Rectal smooth muscle tissue (tissue), 1 donor: ENCODE measurements around the gene ITPRIP.

Experiments
- H3K27ac ChIP-seq: one replicate; pipeline ENCODE4 v1.7.0; 2013; ENCODE audit warnings: low read depth, low read length, inconsistent platforms
- H3K27me3 ChIP-seq: one replicate; pipeline ENCODE4 v1.7.0; 2013; ENCODE audit warnings: low read length; ENCODE audit not compliant: control insufficient read depth, insufficient read depth
- H3K36me3 ChIP-seq: one replicate; pipeline ENCODE4 v1.7.0; 2013; ENCODE audit warnings: low read length; ENCODE audit not compliant: control insufficient read depth, insufficient read depth
- H3K4me1 ChIP-seq: one replicate; pipeline ENCODE4 v1.7.0; 2013; ENCODE audit warnings: low read length; ENCODE audit not compliant: control insufficient read depth, insufficient read depth
- H3K4me3 ChIP-seq: one replicate; pipeline ENCODE4 v1.7.0; 2013; ENCODE audit warnings: low read length
- H3K9ac ChIP-seq: one replicate; pipeline ENCODE4 v1.7.0; 2013; ENCODE audit warnings: low read length

Gene ITPRIP

DNA sequence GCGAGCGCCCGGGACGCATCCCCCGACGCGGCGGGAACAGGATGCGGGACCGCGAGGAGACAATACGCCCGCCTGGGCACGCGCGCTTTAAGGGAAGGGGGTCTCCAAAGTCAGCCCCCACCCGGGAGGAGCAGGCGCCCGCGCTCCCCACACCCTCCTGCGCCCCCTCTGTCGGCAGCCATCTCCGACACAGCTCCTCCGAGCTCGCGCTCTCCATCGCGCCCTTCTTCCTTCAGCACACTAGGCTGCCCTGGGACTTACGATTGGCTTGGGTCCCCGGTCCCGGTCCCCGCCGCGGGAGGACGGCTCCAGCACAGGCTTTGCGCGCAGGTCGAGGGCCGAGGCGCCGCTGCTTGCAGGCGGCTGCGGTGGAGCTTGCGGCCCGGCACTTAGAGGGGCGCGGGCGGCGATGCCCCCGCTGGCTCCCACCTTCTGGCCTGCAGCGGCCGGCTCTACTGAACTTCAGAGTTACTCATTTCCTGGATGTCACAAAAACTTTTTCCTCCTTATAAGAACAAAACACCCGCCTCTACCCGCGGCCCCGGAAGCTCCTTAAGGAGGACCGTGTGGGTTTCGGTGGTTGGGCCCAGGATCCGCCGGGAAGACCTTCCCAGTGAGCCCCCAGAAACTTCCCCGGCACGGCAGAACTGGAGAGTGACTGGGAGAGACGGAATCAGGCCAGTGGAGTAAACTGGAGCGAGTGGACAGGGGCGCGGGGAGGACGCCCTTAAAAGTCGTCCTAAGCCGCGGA, at the start of gene ITPRIP:
Gene ITPRIP, minus strand, starts transcription at position 481 of the 751 bp plus-strand sequence. CDS start 22,414 bp downstream, outside the sequence.
- Histone ChIP-seq H3K36me3 (no peaks in the 10 kb centered on the region), H3K4me3 (peak within 1 kb of the TSS; percentile 88), H3K27ac (peak within 1 kb of the TSS; percentile 95), H3K9ac (peak within 1 kb of the TSS; percentile 73), H3K27me3 (no peaks in the 10 kb centered on the region), H3K4me1 (peaks cover 34% of the 10 kb centered on the region)

- Histone ChIP-seq H3K4me3 (no peak overlapping the region), H3K36me3 (no peaks in the 10 kb centered on the region), H3K27ac (no peak overlapping the region), H3K4me1 (no peaks in the 10 kb centered on the region), H3K27me3 (no peaks in the 10 kb centered on the region), H3K9ac (no peak overlapping the region)
Observed at GRCh38 chr10:104387130-104387888, 49.0 kb upstream of the ITPRIP start.

GRCh38 chr10:104380336-104380735, 42.1 kb upstream of the ITPRIP start:
- Histone ChIP-seq H3K4me1 (no peaks in the 10 kb centered on the region), H3K36me3 (no peaks in the 10 kb centered on the region), H3K9ac (no peak overlapping the region), H3K4me3 (no peak overlapping the region), H3K27me3 (no peaks in the 10 kb centered on the region), H3K27ac (no peak overlapping the region)

DNA sequence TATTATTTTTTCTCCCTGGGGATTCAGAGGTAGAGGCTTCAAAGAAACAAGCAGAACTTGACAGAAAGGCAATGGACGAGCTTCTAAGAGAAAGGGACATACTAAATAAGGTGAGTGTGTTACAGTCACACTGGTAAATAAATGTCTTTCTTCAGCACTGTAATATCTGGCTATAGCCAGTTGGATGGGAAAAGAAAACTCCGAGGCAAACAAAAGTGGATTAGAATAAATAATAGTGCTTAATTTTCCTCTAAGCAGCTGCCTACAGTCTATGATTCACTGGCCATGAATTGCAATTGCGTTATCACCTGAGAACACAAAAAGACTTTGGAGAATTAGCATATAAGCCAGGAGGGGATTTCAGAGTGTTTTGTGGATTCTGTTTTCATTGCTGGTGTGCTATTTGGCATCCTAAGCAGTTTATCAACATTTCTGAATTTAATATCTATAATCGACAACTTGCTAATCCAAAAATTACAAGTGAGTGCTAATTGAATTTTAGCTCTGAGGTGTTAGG, 38.6 kb upstream of the ITPRIP start:
- H3K27ac ChIP-seq: no peak overlapping the region
- H3K4me1 ChIP-seq: no peaks in the 10 kb centered on the region
- no peak overlapping the region for H3K4me3 ChIP-seq
- no peak overlapping the region for H3K9ac ChIP-seq
- H3K36me3 ChIP-seq: no peaks in the 10 kb centered on the region
- H3K27me3 ChIP-seq: no peaks in the 10 kb centered on the region

- H3K27me3 ChIP-seq: no peaks in the 10 kb centered on the region
- no peaks in the 10 kb centered on the region for H3K36me3 ChIP-seq
- H3K4me3 ChIP-seq: no peak overlapping the region
- no peak overlapping the region for H3K27ac ChIP-seq
- H3K9ac ChIP-seq: no peak overlapping the region
- H3K4me1 ChIP-seq: no peaks in the 10 kb centered on the region
Observed at GRCh38 chr10:104374591-104374990, 36.3 kb upstream of the ITPRIP start.

- no peak overlapping the region for H3K27ac ChIP-seq
Observed at GRCh38 chr10:104371753-104372152, 33.5 kb upstream of the ITPRIP start.

GRCh38 chr10:104368381-104368780, 30.1 kb upstream of the ITPRIP start:
- no peak overlapping the region for H3K27ac ChIP-seq

More at GRCh38 chr10:104371753-104372152, 33.5 kb upstream of the ITPRIP start:
- H3K4me1 ChIP-seq: no peaks in the 10 kb centered on the region
- no peaks in the 10 kb centered on the region for H3K27me3 ChIP-seq
- H3K4me3 ChIP-seq: no peak overlapping the region
- no peaks in the 10 kb centered on the region for H3K36me3 ChIP-seq
- H3K9ac ChIP-seq: no peak overlapping the region

GRCh38 chr10:104367904-104368303, 29.6 kb upstream of the ITPRIP start:
- H3K4me1 ChIP-seq: no peaks in the 10 kb centered on the region
- H3K27me3 ChIP-seq: no peaks in the 10 kb centered on the region
- H3K9ac ChIP-seq: no peak overlapping the region
- H3K27ac ChIP-seq: no peak overlapping the region
- no peak overlapping the region for H3K4me3 ChIP-seq
- no peaks in the 10 kb centered on the region for H3K36me3 ChIP-seq

More at GRCh38 chr10:104368381-104368780, 30.1 kb upstream of the ITPRIP start:
- H3K9ac ChIP-seq: no peak overlapping the region
- no peaks in the 10 kb centered on the region for H3K4me1 ChIP-seq
- H3K27me3 ChIP-seq: no peaks in the 10 kb centered on the region
- H3K4me3 ChIP-seq: no peak overlapping the region
- H3K36me3 ChIP-seq: no peaks in the 10 kb centered on the region

- Histone ChIP-seq H3K9ac (no peak overlapping the region), H3K27me3 (no peaks in the 10 kb centered on the region), H3K4me3 (no peak overlapping the region), H3K36me3 (no peaks in the 10 kb centered on the region), H3K27ac (no peak overlapping the region), H3K4me1 (no peaks in the 10 kb centered on the region)
Observed at GRCh38 chr10:104359811-104360210, 21.5 kb upstream of the ITPRIP start.

DNA sequence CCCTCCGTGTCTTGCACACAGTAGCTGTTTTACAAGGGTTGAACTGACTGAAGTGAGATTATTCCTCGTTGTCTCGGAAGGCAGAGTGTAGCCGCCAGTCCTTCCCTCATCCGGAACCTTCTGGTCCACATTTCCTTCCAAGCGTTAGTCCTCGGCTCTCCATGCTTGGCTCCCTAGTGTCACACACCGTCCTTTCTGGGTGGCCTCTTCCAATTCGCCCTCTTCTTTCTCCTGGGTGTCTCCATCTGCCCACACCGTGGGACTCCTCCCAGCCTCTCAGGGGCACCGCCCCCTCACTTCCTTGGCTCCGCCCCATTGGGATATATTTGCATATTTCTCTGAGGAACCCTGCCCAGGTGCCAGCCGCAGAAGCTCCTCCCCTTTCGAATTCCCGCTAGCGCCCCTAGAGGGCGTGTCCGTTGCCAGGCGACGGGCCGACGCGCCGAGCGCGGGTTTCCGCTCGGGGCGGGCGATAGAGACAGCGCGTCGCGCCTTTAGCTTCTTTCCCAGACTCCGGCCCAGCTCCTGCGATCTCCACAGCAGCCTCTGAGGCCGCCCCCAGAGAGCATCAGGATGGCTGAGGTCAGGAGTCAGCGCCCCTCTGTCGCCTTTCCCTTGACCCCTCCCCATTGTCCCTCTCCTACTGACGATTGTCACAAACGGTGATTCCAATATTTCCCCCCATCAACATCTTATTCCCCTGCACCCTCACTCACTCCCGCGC, 15.2 kb upstream of the ITPRIP start, which contains the start of gene CFAP58:
Gene CFAP58, plus strand, starts transcription at position 509 of the 724 bp plus-strand sequence. Its CDS starts 65 bp downstream, at position 574.
- peak within 1 kb of the TSS; percentile 65 for H3K4me3 ChIP-seq
- H3K4me1 ChIP-seq: peaks cover 5% of the 10 kb centered on the region
- no peaks in the 10 kb centered on the region for H3K27me3 ChIP-seq
- no peaks in the 10 kb centered on the region for H3K36me3 ChIP-seq
- H3K27ac ChIP-seq: no peak within 1 kb of the TSS
- peak within 1 kb of the TSS; percentile 42 for H3K9ac ChIP-seq

GRCh38 chr10:104351919-104352318, 13.7 kb upstream of the ITPRIP start:
- Histone ChIP-seq H3K9ac (no peak overlapping the region), H3K27ac (no peak overlapping the region), H3K36me3 (no peaks in the 10 kb centered on the region), H3K4me3 (no peak overlapping the region), H3K4me1 (peaks cover 5% of the 10 kb centered on the region), H3K27me3 (no peaks in the 10 kb centered on the region)
